Measurements from ENCODE around the gene TFDP1. TPM values are rescaled to one million over a fixed set of nuclear protein-coding genes. Genes with fewer than 3 reads are reported as not detected.
A peak's percentile ranks its signal among the peaks of the same experiment; 100 is the strongest.

Gene TFDP1
- polyA plus RNA-seq, 1 donor: 68.0 TPM

GRCh38 chr13:113607056-113607888, 22.7 kb downstream of the TFDP1 start:
- DNase-seq: no peak
- Histone ChIP-seq H3K4me1 (ENCODE audit: control insufficient read depth, insufficient read depth, low read length) (no peaks in the 10 kb centered on the region), H3K27ac (ENCODE audit: low read length) (no peak overlapping the region), H3K9me3 (ENCODE audit: control insufficient read depth, low read depth, low read length) (peaks cover 3% of the 10 kb centered on the region), H3K36me3 (ENCODE audit: control insufficient read depth, insufficient read depth, low read length) (peaks cover 45% of the 10 kb centered on the region), H3K27me3 (ENCODE audit: control insufficient read depth, insufficient read depth, low read length) (no peaks in the 10 kb centered on the region), H3K4me3 (ENCODE audit: low read length) (no peak overlapping the region)
- WGBS (ENCODE audit: insufficient coverage, low lambda C conversion rate): 100% methylated on average over 1 of the region's 28 CpGs

- 92% methylated on average over 2 of the region's 25 CpGs for WGBS (ENCODE audit: insufficient coverage, low lambda C conversion rate)
- Histone ChIP-seq H3K27ac (ENCODE audit: low read length) (no peak overlapping the region), H3K36me3 (ENCODE audit: control insufficient read depth, insufficient read depth, low read length) (peaks cover 45% of the 10 kb centered on the region)
Observed at GRCh38 chr13:113607889-113608635, 23.5 kb downstream of the TFDP1 start.

DNA sequence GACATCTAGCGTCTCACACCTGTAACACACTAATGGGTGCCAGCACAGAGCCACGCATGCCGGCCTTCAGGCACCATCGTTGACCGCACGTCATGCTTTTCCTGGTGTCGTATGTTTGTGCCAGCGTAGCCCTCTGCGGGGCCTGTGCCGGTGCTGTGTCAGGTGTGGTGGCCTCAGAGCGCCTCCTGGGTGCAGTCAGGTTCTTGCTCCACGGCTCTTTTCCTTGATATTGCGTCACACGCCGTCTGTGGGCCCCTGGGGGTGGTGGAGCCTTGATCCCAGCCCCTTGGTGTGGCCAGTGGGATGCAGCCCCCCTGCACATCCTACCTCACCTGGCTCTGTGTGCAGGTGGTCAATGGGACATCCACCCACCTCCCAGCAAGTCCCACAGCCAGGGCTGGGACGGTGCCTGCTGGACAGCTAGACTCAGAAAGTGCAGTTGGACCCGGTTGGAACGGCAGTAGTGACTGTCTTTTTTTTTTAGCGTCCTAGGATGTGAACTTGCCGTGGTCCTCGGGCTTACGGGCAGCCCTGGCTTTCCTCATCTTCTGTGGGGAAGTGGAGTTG, 24.5 kb downstream of the TFDP1 start:
- WGBS (ENCODE audit: insufficient coverage, low lambda C conversion rate): no CpG with 5 or more reads among the region's 22 CpGs
- H3K27ac ChIP-seq (ENCODE audit: low read length): no peak overlapping the region
- H3K9me3 ChIP-seq (ENCODE audit: control insufficient read depth, low read depth, low read length): no peaks in the 10 kb centered on the region
- no peak overlapping the region for H3K4me3 ChIP-seq (ENCODE audit: low read length)
- no peaks in the 10 kb centered on the region for H3K27me3 ChIP-seq (ENCODE audit: control insufficient read depth, insufficient read depth, low read length)
- no peaks in the 10 kb centered on the region for H3K4me1 ChIP-seq (ENCODE audit: control insufficient read depth, insufficient read depth, low read length)
- no peak for DNase-seq
- H3K36me3 ChIP-seq (ENCODE audit: control insufficient read depth, insufficient read depth, low read length): peaks cover 50% of the 10 kb centered on the region

More at GRCh38 chr13:113607889-113608635, 23.5 kb downstream of the TFDP1 start:
- H3K9me3 ChIP-seq (ENCODE audit: control insufficient read depth, low read depth, low read length): peaks cover 2% of the 10 kb centered on the region
- no peaks in the 10 kb centered on the region for H3K4me1 ChIP-seq (ENCODE audit: control insufficient read depth, insufficient read depth, low read length)
- H3K4me3 ChIP-seq (ENCODE audit: low read length): no peak overlapping the region
- no peak for DNase-seq
- H3K27me3 ChIP-seq (ENCODE audit: control insufficient read depth, insufficient read depth, low read length): no peaks in the 10 kb centered on the region

GRCh38 chr13:113609616-113610015, 25.1 kb downstream of the TFDP1 start:
- H3K27me3 ChIP-seq (ENCODE audit: control insufficient read depth, insufficient read depth, low read length): no peaks in the 10 kb centered on the region
- H3K27ac ChIP-seq (ENCODE audit: low read length): no peak overlapping the region
- DNase-seq: no peak
- H3K9me3 ChIP-seq (ENCODE audit: control insufficient read depth, low read depth, low read length): no peaks in the 10 kb centered on the region
- no peak overlapping the region for H3K4me3 ChIP-seq (ENCODE audit: low read length)
- WGBS (ENCODE audit: insufficient coverage, low lambda C conversion rate): no CpG with 5 or more reads among the region's 13 CpGs
- H3K4me1 ChIP-seq (ENCODE audit: control insufficient read depth, insufficient read depth, low read length): no peaks in the 10 kb centered on the region
- H3K36me3 ChIP-seq (ENCODE audit: control insufficient read depth, insufficient read depth, low read length): peaks cover 53% of the 10 kb centered on the region

GRCh38 chr13:113610266-113610665, 25.7 kb downstream of the TFDP1 start:
- no peak overlapping the region for H3K27ac ChIP-seq (ENCODE audit: low read length)
- H3K4me3 ChIP-seq (ENCODE audit: low read length): no peak overlapping the region
- H3K9me3 ChIP-seq (ENCODE audit: control insufficient read depth, low read depth, low read length): no peaks in the 10 kb centered on the region
- WGBS (ENCODE audit: insufficient coverage, low lambda C conversion rate): no CpG with 5 or more reads among the region's 19 CpGs
- peaks cover 60% of the 10 kb centered on the region for H3K36me3 ChIP-seq (ENCODE audit: control insufficient read depth, insufficient read depth, low read length)
- no peaks in the 10 kb centered on the region for H3K27me3 ChIP-seq (ENCODE audit: control insufficient read depth, insufficient read depth, low read length)
- DNase-seq: no peak
- no peaks in the 10 kb centered on the region for H3K4me1 ChIP-seq (ENCODE audit: control insufficient read depth, insufficient read depth, low read length)

GRCh38 chr13:113611996-113612395, 27.4 kb downstream of the TFDP1 start:
- no CpG with 5 or more reads among the region's 5 CpGs for WGBS (ENCODE audit: insufficient coverage, low lambda C conversion rate)
- DNase-seq: no peak
- peaks cover 50% of the 10 kb centered on the region for H3K36me3 ChIP-seq (ENCODE audit: control insufficient read depth, insufficient read depth, low read length)
- H3K27ac ChIP-seq (ENCODE audit: low read length): no peak overlapping the region
- no peaks in the 10 kb centered on the region for H3K27me3 ChIP-seq (ENCODE audit: control insufficient read depth, insufficient read depth, low read length)
- no peak overlapping the region for H3K4me3 ChIP-seq (ENCODE audit: low read length)
- peaks cover 6% of the 10 kb centered on the region for H3K4me1 ChIP-seq (ENCODE audit: control insufficient read depth, insufficient read depth, low read length)
- H3K9me3 ChIP-seq (ENCODE audit: control insufficient read depth, low read depth, low read length): no peaks in the 10 kb centered on the region

GRCh38 chr13:113612607-113613006, 28.1 kb downstream of the TFDP1 start:
- peaks cover 6% of the 10 kb centered on the region for H3K4me1 ChIP-seq (ENCODE audit: control insufficient read depth, insufficient read depth, low read length)
- peaks cover 48% of the 10 kb centered on the region for H3K36me3 ChIP-seq (ENCODE audit: control insufficient read depth, insufficient read depth, low read length)
- no peaks in the 10 kb centered on the region for H3K27me3 ChIP-seq (ENCODE audit: control insufficient read depth, insufficient read depth, low read length)
- H3K4me3 ChIP-seq (ENCODE audit: low read length): no peak overlapping the region
- no peaks in the 10 kb centered on the region for H3K9me3 ChIP-seq (ENCODE audit: control insufficient read depth, low read depth, low read length)
- WGBS (ENCODE audit: insufficient coverage, low lambda C conversion rate): no CpG with 5 or more reads among the region's 10 CpGs
- DNase-seq: no peak
- no peak overlapping the region for H3K27ac ChIP-seq (ENCODE audit: low read length)

GRCh38 chr13:113613789-113614379, 29.3 kb downstream of the TFDP1 start:
- Histone ChIP-seq H3K4me1 (ENCODE audit: control insufficient read depth, insufficient read depth, low read length) (peaks cover 6% of the 10 kb centered on the region), H3K27ac (ENCODE audit: low read length) (no peak overlapping the region), H3K27me3 (ENCODE audit: control insufficient read depth, insufficient read depth, low read length) (no peaks in the 10 kb centered on the region), H3K36me3 (ENCODE audit: control insufficient read depth, insufficient read depth, low read length) (peaks cover 42% of the 10 kb centered on the region), H3K4me3 (ENCODE audit: low read length) (no peak overlapping the region), H3K9me3 (ENCODE audit: control insufficient read depth, low read depth, low read length) (no peaks in the 10 kb centered on the region)
- no CpG with 5 or more reads among the region's 16 CpGs for WGBS (ENCODE audit: insufficient coverage, low lambda C conversion rate)
- no peak for DNase-seq

DNA sequence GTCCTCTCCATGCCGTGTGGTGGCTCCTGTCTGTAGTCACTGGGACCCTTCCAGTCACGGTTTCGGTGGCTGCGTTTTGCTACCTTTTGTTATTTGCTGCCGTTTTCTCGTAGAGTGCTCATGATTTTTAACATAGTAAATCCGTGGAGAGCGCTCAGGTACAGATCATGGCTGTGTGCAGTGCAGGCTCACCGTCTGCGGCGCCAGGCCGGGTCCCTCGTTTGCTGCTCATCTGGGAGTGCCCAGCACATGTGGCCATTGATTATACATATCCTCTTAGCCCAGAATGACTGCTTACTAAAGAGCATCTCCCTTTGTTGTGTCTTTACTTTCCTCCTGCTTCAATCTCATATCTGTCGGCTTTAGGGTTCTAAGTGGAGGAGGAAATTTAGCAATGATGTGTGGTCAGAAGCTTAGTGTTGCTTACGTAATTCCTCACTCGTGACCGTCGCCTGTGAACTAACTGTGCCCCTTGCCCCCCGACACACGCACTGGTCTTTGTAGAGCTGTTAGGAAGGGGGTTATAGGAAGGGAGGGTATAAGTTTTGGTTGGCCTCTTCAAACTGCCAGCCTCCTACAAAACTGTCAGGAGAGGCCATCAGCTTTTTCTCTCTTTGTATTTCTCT, 31.8 kb downstream of the TFDP1 start:
- Histone ChIP-seq H3K9me3 (ENCODE audit: control insufficient read depth, low read depth, low read length) (no peaks in the 10 kb centered on the region), H3K27ac (ENCODE audit: low read length) (no peak overlapping the region), H3K27me3 (ENCODE audit: control insufficient read depth, insufficient read depth, low read length) (no peaks in the 10 kb centered on the region), H3K36me3 (ENCODE audit: control insufficient read depth, insufficient read depth, low read length) (peaks cover 32% of the 10 kb centered on the region), H3K4me3 (ENCODE audit: low read length) (no peak overlapping the region), H3K4me1 (ENCODE audit: control insufficient read depth, insufficient read depth, low read length) (peaks cover 6% of the 10 kb centered on the region)
- DNase-seq: peak; percentile 25 to 59
- no CpG with 5 or more reads among the region's 20 CpGs for WGBS (ENCODE audit: insufficient coverage, low lambda C conversion rate)
